Breast epithelium (tissue), 4 donors: Measurements from ENCODE around the gene STX18. TPM values are rescaled to one million over a fixed set of nuclear protein-coding genes. Genes with fewer than 3 reads are reported as not detected.

Experiments used
- DNase-seq, 2 donors: peaks; one replicate each; pipeline ENCODE4 v3.0.0-alpha.2; 2019; ENCODE audit warnings: low spot score in 2 of 2
- H3K27ac ChIP-seq, 2 donors: fragments of 200-600 bp; sonication (generic) in 1 of 2; one replicate each; pipeline ENCODE4 v1.5.1; 2016 to 2019; ENCODE audit warnings: mild to moderate bottlenecking in 1 of 2
- H3K27me3 ChIP-seq, 2 donors: fragments of 200-600 bp; sonication (generic) in 1 of 2; one replicate each; pipeline versions ENCODE4 v1.5.1 to v1.6.0; 2017 to 2019; ENCODE audit warnings: control low read depth in 1 of 2, mild to moderate bottlenecking in 1 of 2
- H3K36me3 ChIP-seq: fragments of 200-600 bp; one replicate; pipeline ENCODE4 v1.5.1; 2019
- H3K4me1 ChIP-seq, 2 donors: fragments of 200-600 bp; sonication (generic); one replicate each; pipeline ENCODE4 v1.5.1; 2016 to 2019; ENCODE audit warnings: control low read depth in 1 of 2
- H3K4me3 ChIP-seq, 3 donors: fragments of 200-600 bp; sonication (generic); 1 replicate in 2 of 3; 2 replicates in 1 of 3; pipeline ENCODE4 v1.5.1; 2016 to 2019; ENCODE audit warnings: mild to moderate bottlenecking in 3 of 3, moderate library complexity in 2 of 3
- H3K9me3 ChIP-seq, 2 donors: fragments of 200-600 bp; sonication (generic) in 1 of 2; one replicate each; pipeline ENCODE4 v1.5.1; 2016 to 2019; ENCODE audit warnings: control low read depth in 1 of 2
- POLR2A ChIP-seq: fragments of 450-650 bp; IDR thresholded peaks from one replicate; pipeline ENCODE4 v1.6.1; 2016; ENCODE audit warnings: antibody characterized with exemption, mild to moderate bottlenecking, moderate library complexity
- POLR2AphosphoS5 ChIP-seq, 3 donors: sonication (generic); formaldehyde crosslinking; IDR thresholded peaks; one replicate each; pipeline ENCODE4 v1.6.1; 2017; ENCODE audit warnings: antibody characterized with exemption in 3 of 3
- intact Hi-C: fragments of 100-400 bp; cut with DNase I; formaldehyde crosslinking; loops from one replicate; pipeline ENCODE4 v1.15.1; 2023; ENCODE audit warnings: low total_unique reads
- total RNA-seq, 3 donors: library from RNA; depleted of rRNA; stranded (reverse); fragments of >200 nt; gene quantifications; one replicate each; pipeline ENCODE4 v1.1.0, GENCODE V29; 2016
- TF ChIP-seq, protein P1 (sequence below), 3 donors: fragments of 450-650 bp; IDR thresholded peaks; one replicate each; pipeline ENCODE4 v1.5.1; 2016 to 2017; ENCODE audit warnings: antibody characterized with exemption in 3 of 3, mild to moderate bottlenecking in 3 of 3, moderate library complexity in 3 of 3

STX18 gene
- total RNA-seq, 3 donors from 2014 or later, result 32.2 to 36.3 (median 32.8) TPM

DNA sequence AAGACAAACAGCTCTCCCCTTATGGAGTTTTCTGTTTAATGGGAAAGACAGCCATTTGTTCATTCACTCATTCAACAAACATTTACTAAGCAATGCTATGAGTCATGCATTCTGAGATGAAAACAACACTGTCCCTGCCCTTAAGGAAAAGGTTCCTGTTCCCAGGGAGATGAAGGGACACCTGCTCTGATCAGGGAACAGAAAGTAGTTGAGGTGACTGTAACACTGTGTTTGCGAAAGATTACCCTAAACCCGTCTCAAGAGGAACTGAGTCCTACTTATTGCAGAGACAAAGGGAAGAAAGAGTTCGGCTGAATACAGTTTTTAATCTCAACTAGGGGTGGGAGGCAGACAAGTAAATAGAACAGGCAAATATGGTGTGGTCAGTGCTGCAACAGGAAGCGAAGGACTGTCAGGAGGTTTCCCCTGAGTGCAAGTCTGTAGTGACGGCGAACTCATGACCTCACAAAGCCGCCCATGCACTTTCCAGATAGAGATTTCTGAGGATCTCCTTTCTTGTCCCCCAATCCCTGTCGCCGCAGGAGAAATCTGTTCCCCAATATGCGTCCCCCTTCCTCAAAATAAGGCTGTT is 712 bp downstream of the STX18 start:
- peak overlapping the region; percentile 90 for H3K27ac ChIP-seq
- intact Hi-C loops, result no loop called here
- TF ChIP-seq POLR2A, result no peak
- TF ChIP-seq POLR2AphosphoS5 (IDR thresholded peaks at IDR 0.05), result no peak
- TF ChIP-seq, protein P1, sequence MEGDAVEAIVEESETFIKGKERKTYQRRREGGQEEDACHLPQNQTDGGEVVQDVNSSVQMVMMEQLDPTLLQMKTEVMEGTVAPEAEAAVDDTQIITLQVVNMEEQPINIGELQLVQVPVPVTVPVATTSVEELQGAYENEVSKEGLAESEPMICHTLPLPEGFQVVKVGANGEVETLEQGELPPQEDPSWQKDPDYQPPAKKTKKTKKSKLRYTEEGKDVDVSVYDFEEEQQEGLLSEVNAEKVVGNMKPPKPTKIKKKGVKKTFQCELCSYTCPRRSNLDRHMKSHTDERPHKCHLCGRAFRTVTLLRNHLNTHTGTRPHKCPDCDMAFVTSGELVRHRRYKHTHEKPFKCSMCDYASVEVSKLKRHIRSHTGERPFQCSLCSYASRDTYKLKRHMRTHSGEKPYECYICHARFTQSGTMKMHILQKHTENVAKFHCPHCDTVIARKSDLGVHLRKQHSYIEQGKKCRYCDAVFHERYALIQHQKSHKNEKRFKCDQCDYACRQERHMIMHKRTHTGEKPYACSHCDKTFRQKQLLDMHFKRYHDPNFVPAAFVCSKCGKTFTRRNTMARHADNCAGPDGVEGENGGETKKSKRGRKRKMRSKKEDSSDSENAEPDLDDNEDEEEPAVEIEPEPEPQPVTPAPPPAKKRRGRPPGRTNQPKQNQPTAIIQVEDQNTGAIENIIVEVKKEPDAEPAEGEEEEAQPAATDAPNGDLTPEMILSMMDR (IDR thresholded peaks at IDR 0.05), result no peak

DNA sequence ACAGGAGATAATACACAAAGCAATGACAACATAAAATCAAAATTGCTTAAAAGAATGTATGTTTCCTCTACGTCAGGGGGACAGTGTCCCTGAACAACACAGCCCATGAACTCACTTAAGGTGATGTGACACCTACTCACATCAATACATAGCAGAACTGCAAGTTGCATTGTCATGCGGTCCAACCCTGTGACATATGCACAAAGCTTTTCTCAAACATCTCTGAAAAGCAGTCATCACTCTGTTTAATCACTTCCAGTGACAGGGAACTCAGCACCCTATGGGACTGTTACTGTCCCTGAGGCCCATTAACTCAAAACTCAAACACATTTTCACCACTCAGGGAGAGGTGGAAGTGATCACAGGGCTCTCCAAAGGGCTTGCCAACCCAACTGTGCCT is 2.4 kb downstream of the STX18 start:
- TF ChIP-seq POLR2A, result no peak
- TF ChIP-seq, protein P1 (IDR thresholded peaks at IDR 0.05), result no peak
- TF ChIP-seq POLR2AphosphoS5 (IDR thresholded peaks at IDR 0.05), result no peak
- Histone ChIP-seq H3K4me1 (peaks cover 0 to 14% of the 10 kb centered on the region in 2 donors), H3K27me3 (no peaks in the 10 kb centered on the region), H3K27ac (no peak overlapping the region), H3K9me3 (no peaks in the 10 kb centered on the region), H3K4me3 (no peak overlapping the region), H3K36me3 (no peaks in the 10 kb centered on the region)
- intact Hi-C loops, result no loop called here
- DNase-seq, result no peak

More for the DNA sequence above, 712 bp downstream of the STX18 start:
- no peaks in the 10 kb centered on the region for H3K9me3 ChIP-seq
- H3K4me3 ChIP-seq, result peak overlapping the region; percentile 84 to 96 (median 95)
- no peak for DNase-seq
- H3K36me3 ChIP-seq, result no peaks in the 10 kb centered on the region
- H3K4me1 ChIP-seq, result peaks cover 0 to 14% of the 10 kb centered on the region in 2 donors
- no peaks in the 10 kb centered on the region for H3K27me3 ChIP-seq

DNA sequence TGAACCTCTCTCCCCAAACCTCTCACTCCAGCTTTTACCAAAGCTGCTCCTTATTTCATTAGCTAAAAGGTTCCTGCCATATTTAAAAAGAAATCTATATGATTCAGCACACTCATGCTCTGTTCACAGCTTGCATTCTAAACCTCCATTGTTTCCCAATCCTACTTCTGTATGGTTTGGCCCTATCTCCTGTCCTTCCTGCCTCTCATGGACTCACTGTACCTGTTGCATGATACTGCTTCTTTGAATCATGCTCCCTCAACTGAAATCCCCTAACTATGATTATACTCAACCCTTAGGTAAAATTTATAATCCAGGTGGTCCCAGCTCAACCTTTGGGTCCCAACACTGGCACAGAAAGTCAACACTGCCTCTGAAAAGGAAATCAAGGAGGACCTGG is 6.3 kb downstream of the STX18 start:
- Histone ChIP-seq H3K27me3 (no peaks in the 10 kb centered on the region), H3K9me3 (no peaks in the 10 kb centered on the region), H3K4me1 (peaks cover 0 to 8% of the 10 kb centered on the region in 2 donors), H3K27ac (no peak overlapping the region), H3K4me3 (no peak overlapping the region), H3K36me3 (no peaks in the 10 kb centered on the region)
- TF ChIP-seq POLR2AphosphoS5 (IDR thresholded peaks at IDR 0.05) (no peak), POLR2A (no peak)
- DNase-seq, result no peak
- intact Hi-C loops, result no loop called here

DNA sequence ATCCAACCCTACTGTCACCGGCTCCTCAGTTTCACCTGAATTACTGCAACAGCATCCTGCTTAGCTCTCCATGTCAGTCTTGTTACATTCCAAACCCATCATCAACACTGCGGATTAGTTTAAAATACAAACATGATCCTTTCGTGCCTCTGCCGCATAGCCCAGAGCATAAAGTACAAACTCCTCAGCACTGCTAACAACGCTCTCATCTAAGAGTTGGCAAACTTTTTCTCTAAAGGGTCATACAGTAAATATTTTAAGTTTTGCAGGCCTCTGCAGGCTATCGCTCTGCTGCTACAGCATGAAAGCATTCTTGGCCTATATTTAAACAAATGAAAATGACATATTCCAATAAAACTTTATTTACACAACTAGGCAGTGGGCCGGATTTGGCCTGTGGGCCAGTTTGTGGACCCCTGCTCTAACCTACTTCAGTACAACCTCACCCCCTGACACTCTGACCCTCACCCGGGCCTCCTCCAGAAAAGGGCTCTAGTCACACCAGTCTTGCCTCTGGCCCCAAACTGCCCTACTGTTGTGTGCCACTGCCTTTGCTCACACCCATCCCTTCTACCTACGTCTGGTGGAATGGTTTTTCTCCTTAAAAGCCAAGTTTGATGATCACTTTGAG is 7.2 kb downstream of the STX18 start:
- no peaks in the 10 kb centered on the region for H3K9me3 ChIP-seq
- intact Hi-C loops, result no loop called here
- no peak overlapping the region for H3K4me3 ChIP-seq
- TF ChIP-seq POLR2A (no peak), POLR2AphosphoS5 (IDR thresholded peaks at IDR 0.05) (no peak)
- TF ChIP-seq, protein P1 (IDR thresholded peaks at IDR 0.05), result no peak
- no peaks in the 10 kb centered on the region for H3K27me3 ChIP-seq
- DNase-seq, result no peak
- H3K27ac ChIP-seq, result no peak overlapping the region
- H3K36me3 ChIP-seq, result no peaks in the 10 kb centered on the region
- peaks cover 0 to under 1% of the 10 kb centered on the region in 2 donors for H3K4me1 ChIP-seq

DNA sequence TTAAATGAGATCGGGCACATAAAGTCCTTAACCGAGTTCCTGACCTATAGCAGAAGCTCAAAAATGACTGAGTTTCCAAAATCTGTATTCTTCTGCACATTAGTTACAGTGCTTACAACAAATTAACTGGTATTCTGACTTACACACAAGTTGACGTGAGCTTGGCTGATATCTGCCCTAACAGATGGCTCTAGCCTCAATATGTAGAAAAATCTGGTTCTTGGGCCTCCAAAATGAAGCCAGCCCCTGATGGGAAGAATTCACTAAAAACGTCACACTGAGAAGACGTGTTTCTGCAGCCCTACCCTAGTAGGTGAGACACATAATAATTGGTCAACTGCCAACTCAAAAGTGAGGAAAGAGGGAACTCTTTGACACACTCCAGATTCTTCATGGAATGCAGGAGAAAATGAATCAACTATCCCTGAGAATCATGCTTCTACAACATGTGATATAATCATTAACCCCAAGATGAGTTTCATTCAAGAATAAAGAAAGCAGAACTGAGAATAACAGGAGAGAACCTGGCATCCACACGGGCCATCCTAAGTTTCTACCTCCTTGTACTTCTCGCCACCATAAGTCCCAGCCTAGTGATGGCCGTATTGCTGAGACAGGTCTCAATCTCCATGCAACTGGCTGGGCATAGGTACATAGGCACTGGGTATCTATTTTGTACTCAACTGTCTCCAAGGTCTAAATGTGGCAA is 8.2 kb downstream of the STX18 start:
- H3K9me3 ChIP-seq, result no peaks in the 10 kb centered on the region
- TF ChIP-seq POLR2AphosphoS5 (IDR thresholded peaks at IDR 0.05) (no peak), POLR2A (no peak)
- TF ChIP-seq, protein P1 (IDR thresholded peaks at IDR 0.05), result no peak
- no peaks in the 10 kb centered on the region for H3K4me1 ChIP-seq
- DNase-seq, result no peak
- no peaks in the 10 kb centered on the region for H3K36me3 ChIP-seq
- intact Hi-C loops, result no loop called here
- H3K27ac ChIP-seq, result no peak overlapping the region
- H3K27me3 ChIP-seq, result no peaks in the 10 kb centered on the region
- no peak overlapping the region for H3K4me3 ChIP-seq
